ENCODE results near the gene CDC14C.

- TF ChIP-seq POLR2AphosphoS5 (IDR thresholded peaks at IDR 0.05; ENCODE audit: low read depth, low read length): no peak
- no peak for TF ChIP-seq TAF1 (IDR thresholded peaks at IDR 0.05; ENCODE audit: low read depth, low read length)
- no peak for TF ChIP-seq POLR2A (IDR thresholded peaks at IDR 0.05; ENCODE audit: low read depth, low read length)
- TF ChIP-seq SPI1 (IDR thresholded peaks at IDR 0.05; ENCODE audit: low read depth, low read length): no peak
- TF ChIP-seq PAX5 (IDR thresholded peaks at IDR 0.05; ENCODE audit: insufficient read depth, low read length, severe bottlenecking): no peak
These were observed 22.4 kb upstream of the CDC14C start for GRCh38 chr7:48901966-48902365.

Measured in GM12891 (cell line).